ENCODE data around the gene C12orf57.

GRCh38 chr12:6979021-6979420 lies 35.2 kb downstream of the C12orf57 start:
- TF ChIP-seq, protein P1, sequence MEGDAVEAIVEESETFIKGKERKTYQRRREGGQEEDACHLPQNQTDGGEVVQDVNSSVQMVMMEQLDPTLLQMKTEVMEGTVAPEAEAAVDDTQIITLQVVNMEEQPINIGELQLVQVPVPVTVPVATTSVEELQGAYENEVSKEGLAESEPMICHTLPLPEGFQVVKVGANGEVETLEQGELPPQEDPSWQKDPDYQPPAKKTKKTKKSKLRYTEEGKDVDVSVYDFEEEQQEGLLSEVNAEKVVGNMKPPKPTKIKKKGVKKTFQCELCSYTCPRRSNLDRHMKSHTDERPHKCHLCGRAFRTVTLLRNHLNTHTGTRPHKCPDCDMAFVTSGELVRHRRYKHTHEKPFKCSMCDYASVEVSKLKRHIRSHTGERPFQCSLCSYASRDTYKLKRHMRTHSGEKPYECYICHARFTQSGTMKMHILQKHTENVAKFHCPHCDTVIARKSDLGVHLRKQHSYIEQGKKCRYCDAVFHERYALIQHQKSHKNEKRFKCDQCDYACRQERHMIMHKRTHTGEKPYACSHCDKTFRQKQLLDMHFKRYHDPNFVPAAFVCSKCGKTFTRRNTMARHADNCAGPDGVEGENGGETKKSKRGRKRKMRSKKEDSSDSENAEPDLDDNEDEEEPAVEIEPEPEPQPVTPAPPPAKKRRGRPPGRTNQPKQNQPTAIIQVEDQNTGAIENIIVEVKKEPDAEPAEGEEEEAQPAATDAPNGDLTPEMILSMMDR (IDR thresholded peaks at IDR 0.05; ENCODE audit: insufficient read depth, low read length), result no peak
- TF ChIP-seq SPI1 (IDR thresholded peaks at IDR 0.05; ENCODE audit: borderline replicate concordance, low read depth), result no peak
- TF ChIP-seq POLR2AphosphoS5 (IDR thresholded peaks at IDR 0.05; ENCODE audit: low read depth), result peak; percentile 25; the same call in 1 of the 2 replicates
- TF ChIP-seq REST (IDR thresholded peaks at IDR 0.05; ENCODE audit: insufficient replicate concordance, low read depth), result no peak
